PC-9 (cell line): ENCODE measurements around the gene CROCC2. TPM values are rescaled to one million over a fixed set of nuclear protein-coding genes. Genes with fewer than 3 reads are reported as not detected.

Experiments
- BruUV-seq: library from RNA; stranded (reverse); fragments of 400-500 nt; replicated peaks from 2 replicates; lab custom pipeline; 2021; lab: Mats Ljungman, UMichigan
- CTCF ChIA-PET: fragments of 300-600 bp; sonication (Branson Sonifier 250); formaldehyde crosslinking; loops from one replicate; lab custom pipeline; 2022; ENCODE audit warnings: antibody characterized with exemption; lab: Charles Lee
- POLR2A ChIA-PET: fragments of 300-600 bp; sonication (Branson Sonifier 250); formaldehyde crosslinking; loops from one replicate; lab custom pipeline; 2022; ENCODE audit warnings: antibody characterized with exemption; ENCODE audit not compliant: unreplicated experiment; lab: Charles Lee
- DNase-seq, 2 experiments: peaks; one replicate each; pipeline versions ENCODE4 v3.0.0 to v3.0.0-alpha.2; 2015 to 2022; ENCODE audit warnings: mixed read lengths in 1 of 2
- H2AFZ ChIP-seq: fragments of 200-600 bp; sonication (generic); 2 replicates; pipeline ENCODE4 v1.8.1; 2017; ENCODE audit warnings: antibody characterized with exemption
- H3F3A ChIP-seq: fragments of 200-600 bp; sonication (generic); 2 replicates; pipeline ENCODE4 v1.8.1; 2017; ENCODE audit warnings: antibody characterized with exemption, mild to moderate bottlenecking, low read depth; ENCODE audit not compliant: insufficient read depth
- H3K27ac ChIP-seq: fragments of 200-600 bp; sonication (generic); 2 replicates; pipeline ENCODE4 v1.6.1; 2016; ENCODE audit warnings: mixed run types
- H3K27me3 ChIP-seq: fragments of 200-600 bp; sonication (generic); 2 replicates; pipeline ENCODE4 v1.6.1; 2016; ENCODE audit warnings: low read depth, mixed run types; ENCODE audit not compliant: insufficient read depth
- H3K36me3 ChIP-seq: fragments of 200-600 bp; sonication (generic); 2 replicates; pipeline ENCODE4 v1.6.1; 2016; ENCODE audit warnings: low read depth, mixed run types
- H3K4me1 ChIP-seq: fragments of 200-600 bp; sonication (generic); replicated peaks from 2 replicates; pipeline ENCODE4 v1.6.1; 2016; ENCODE audit warnings: mixed run types; ENCODE audit not compliant: insufficient read depth
- H3K4me2 ChIP-seq: fragments of 200-600 bp; sonication (generic); 2 replicates; pipeline ENCODE4 v1.6.1; 2017; ENCODE audit warnings: mixed run types
- H3K4me3 ChIP-seq: fragments of 200-600 bp; sonication (generic); 2 replicates; pipeline ENCODE4 v1.6.1; 2016; ENCODE audit warnings: mixed run types
- H3K79me2 ChIP-seq: fragments of 200-600 bp; sonication (generic); 2 replicates; pipeline ENCODE4 v1.6.1; 2017; ENCODE audit warnings: low read depth, mixed run types
- H3K9me2 ChIP-seq: fragments of 200-600 bp; sonication (generic); 2 replicates; pipeline ENCODE4 v1.8.1; 2017; ENCODE audit warnings: mild to moderate bottlenecking; ENCODE audit not compliant: insufficient read depth
- H3K9me3 ChIP-seq: fragments of 200-600 bp; sonication (generic); 2 replicates; pipeline ENCODE4 v1.8.1; 2016; ENCODE audit warnings: low read depth; ENCODE audit not compliant: insufficient read depth
- H4K20me1 ChIP-seq: fragments of 200-600 bp; sonication (generic); 2 replicates; pipeline ENCODE4 v1.8.1; 2017; ENCODE audit not compliant: insufficient read depth
- CTCF ChIP-seq: fragments of 200-600 bp; sonication (generic); conservative IDR thresholded peaks from 2 replicates; pipeline ENCODE4 v1.6.1; 2017; ENCODE audit warnings: mixed run types, antibody characterized with exemption, mild to moderate bottlenecking, moderate library complexity
- EZH2 ChIP-seq: fragments of 200-600 bp; sonication (generic); IDR thresholded peaks from 2 replicates; pipeline ENCODE4 v1.8.0; 2017; ENCODE audit warnings: antibody characterized with exemption, low read depth
- intact Hi-C: fragments of 100-400 bp; cut with micrococcal nuclease; formaldehyde crosslinking; loops from one replicate; pipeline ENCODE4 v1.10.0; 2022; ENCODE audit not compliant: unreplicated experiment
- total RNA-seq: library from RNA; stranded (reverse); gene quantifications from 2 replicates; pipeline ENCODE4 v1.2.3, GENCODE V29; 2021

CROCC2 gene
- total RNA-seq, 1 experiment from 2014 or later = not detected

GRCh38 chr2:241017228-241017940, 111.2 kb downstream of the CROCC2 start:
- Histone ChIP-seq H2AFZ (no peak overlapping the region), H3K27ac (no peak overlapping the region), H3K36me3 (no peaks in the 10 kb centered on the region), H3K79me2 (no peaks in the 10 kb centered on the region), H3K4me3 (no peak overlapping the region), H3F3A (no peaks in the 10 kb centered on the region), H4K20me1 (no peaks in the 10 kb centered on the region), H3K4me2 (no peak overlapping the region), H3K27me3 (no peaks in the 10 kb centered on the region), H3K9me3 (no peaks in the 10 kb centered on the region; the same call in 1 of the 2 replicates), H3K4me1 (no peaks in the 10 kb centered on the region), H3K9me2 (no peaks in the 10 kb centered on the region)
- ChIA-PET POLR2A (no interaction called here), CTCF (no interaction called here)
- DNase-seq = no peak
- no TSS peak for BruUV-seq
- intact Hi-C loops = no loop called here
- TF ChIP-seq EZH2 (no peak), CTCF (no peak)

- intact Hi-C loops = no loop called here
- Histone ChIP-seq H3K4me3 (no peak overlapping the region), H3K27ac (no peak overlapping the region), H3K4me1 (no peaks in the 10 kb centered on the region), H3K9me3 (no peaks in the 10 kb centered on the region; the same call in 1 of the 2 replicates), H3F3A (no peaks in the 10 kb centered on the region), H3K79me2 (no peaks in the 10 kb centered on the region), H2AFZ (no peak overlapping the region), H3K4me2 (no peak overlapping the region), H4K20me1 (no peaks in the 10 kb centered on the region), H3K9me2 (no peaks in the 10 kb centered on the region), H3K36me3 (no peaks in the 10 kb centered on the region), H3K27me3 (no peaks in the 10 kb centered on the region)
- POLR2A ChIA-PET = no interaction called here
- no TSS peak for BruUV-seq
- CTCF ChIA-PET = no interaction called here
- no peak for TF ChIP-seq CTCF
- TF ChIP-seq EZH2 = no peak
- peak in 1 of 2 experiments; percentile 50 for DNase-seq
Measured at GRCh38 chr2:241018051-241018891, 112.1 kb downstream of the CROCC2 start.

- Histone ChIP-seq H3K4me3 (no peak overlapping the region), H3K27me3 (no peaks in the 10 kb centered on the region), H3K4me2 (no peak overlapping the region), H4K20me1 (no peaks in the 10 kb centered on the region), H2AFZ (no peak overlapping the region), H3K4me1 (no peaks in the 10 kb centered on the region), H3K9me2 (no peaks in the 10 kb centered on the region), H3F3A (no peaks in the 10 kb centered on the region), H3K79me2 (no peaks in the 10 kb centered on the region), H3K36me3 (no peaks in the 10 kb centered on the region), H3K9me3 (no peaks in the 10 kb centered on the region; the same call in 1 of the 2 replicates), H3K27ac (no peak overlapping the region)
- ChIA-PET POLR2A (interaction anchor here (0.7 kb wide), 1 partner anchor 22 kb away, joined by 6 read pairs; no protein-coding TSS in a partner anchor), CTCF (interaction anchor here (0.6 kb wide), 1 partner anchor 57 kb away, joined by 7 read pairs; no protein-coding TSS in a partner anchor)
- no peak for DNase-seq
- intact Hi-C loops = no loop called here
- TF ChIP-seq EZH2 (no peak), CTCF (no peak)
- BruUV-seq = no TSS peak
Measured at GRCh38 chr2:241019441-241020139, 113.5 kb downstream of the CROCC2 start.
